Spleen (tissue), 7 donors: ENCODE data around the gene CMC4.

Experiments
- CTCF ChIP-seq, 11 experiments: fragments of 200-600 bp in 7 of 11; fragments of 450-650 bp in 4 of 11; sonication (generic) in 4 of 11; IDR thresholded peaks in 8 of 11; conservative IDR thresholded peaks in 3 of 11; 1 replicate in 7 of 11; 2 replicates in 4 of 11; pipeline versions ENCODE4 v1.4.0 to v1.8.0; 2016 to 2021; ENCODE audit warnings: antibody characterized with exemption in 11 of 11, inconsistent platforms in 4 of 11, mild to moderate bottlenecking in 1 of 11
- POLR2A ChIP-seq, 3 donors: fragments of 450-650 bp; IDR thresholded peaks; one replicate each; pipeline ENCODE4 v1.5.1; 2017; ENCODE audit warnings: antibody characterized with exemption in 3 of 3, mild to moderate bottlenecking in 1 of 3
- POLR2AphosphoS5 ChIP-seq, 3 donors: sonication (generic); formaldehyde crosslinking; IDR thresholded peaks; one replicate each; pipeline ENCODE4 v1.5.1; 2017; ENCODE audit warnings: antibody characterized with exemption in 3 of 3
- donor health status: DM: no; HTN: no; CAD: no; lungs with moderate emphysema.
- donor health status: DM: no; HTN: no; CAD: no.
- donor health status: DM: no; HTN: no; CAD: no.

GRCh38 chrX:155026727-155027508 lies 44.0 kb downstream of the CMC4 start, which contains the start of gene FUNDC2:
- TF ChIP-seq CTCF (IDR thresholded peaks at IDR 0.05 in 8 of 11, conservative IDR thresholded peaks at IDR 0.05 in 3 of 11), result peak in 1 of 11 experiments; percentile 29
- TF ChIP-seq POLR2AphosphoS5 (IDR thresholded peaks at IDR 0.05), result peak; percentile 72 to 93 (median 89)
- peak in 2 of 3 donors; percentile 19 to 80 for TF ChIP-seq POLR2A (IDR thresholded peaks at IDR 0.05)
